IMR-90 (cell line): ENCODE results near the gene SPAG16. TPM values are rescaled to one million over a fixed set of nuclear protein-coding genes. Genes with fewer than 3 reads are reported as not detected.

Experiments used
- ATAC-seq: fragments of 200-7000 bp; cut with Tn5 transposase; 2 replicates; pipeline ENCODE4 v1.9.1; 2020; ENCODE audit warnings: low read depth, mild to moderate bottlenecking, moderate library complexity
- BruUV-seq: library from RNA; stranded (reverse); fragments of 400-500 nt; replicated peaks from 2 replicates; lab custom pipeline; 2021; lab: Mats Ljungman, UMichigan
- CTCF ChIA-PET: fragments of 300-600 bp; formaldehyde crosslinking; extraction: SDS; loops from one replicate; lab custom pipeline; 2021; ENCODE audit warnings: antibody characterized with exemption; lab: Yijun Ruan, JAX
- POLR2A ChIA-PET: fragments of 300-600 bp; sonication (Branson Sonifier 250); formaldehyde crosslinking; loops from one replicate; lab custom pipeline; 2022; ENCODE audit warnings: antibody characterized with exemption; ENCODE audit not compliant: unreplicated experiment; lab: Charles Lee
- DNase-seq: peaks from one replicate; pipeline ENCODE4 v3.0.0; 2013
- H2AFZ ChIP-seq: replicated peaks from 2 replicates; pipeline ENCODE3; 2013; ENCODE audit warnings: low read length, mild to moderate bottlenecking; ENCODE audit not compliant: poor library complexity
- H2AK5ac ChIP-seq: 2 replicates; pipeline ENCODE4 v1.6.1; 2013; ENCODE audit warnings: low read depth, low read length, inconsistent platforms
- H2AK9ac ChIP-seq: replicated peaks from 2 replicates; pipeline ENCODE3; 2013; ENCODE audit warnings: mild to moderate bottlenecking, low read depth, low read length, moderate library complexity; ENCODE audit not compliant: poor library complexity
- H2BK120ac ChIP-seq: 2 replicates; pipeline ENCODE4 v1.6.1; 2013; ENCODE audit warnings: low read depth, low read length, inconsistent platforms
- H2BK15ac ChIP-seq: 3 replicates; pipeline ENCODE4 v1.6.1; 2013; ENCODE audit warnings: low read depth, low read length, inconsistent platforms
- H2BK20ac ChIP-seq: 2 replicates; pipeline ENCODE4 v1.6.1; 2013; ENCODE audit warnings: low read depth, mild to moderate bottlenecking, inconsistent platforms, low read length, moderate library complexity
- H2BK5ac ChIP-seq: 2 replicates; pipeline ENCODE4 v1.6.1; 2013; ENCODE audit warnings: mild to moderate bottlenecking, low read depth, low read length, inconsistent platforms; ENCODE audit not compliant: poor library complexity, severe bottlenecking
- H3K14ac ChIP-seq: replicated peaks from 2 replicates; pipeline ENCODE4 v1.6.1; 2013; ENCODE audit warnings: low read depth, low read length, inconsistent platforms
- H3K18ac ChIP-seq: 2 replicates; pipeline ENCODE4 v1.6.1; 2013; ENCODE audit warnings: low read depth, low read length, control low read depth
- H3K23ac ChIP-seq: 2 replicates; pipeline ENCODE4 v1.6.1; 2013; ENCODE audit warnings: low read depth, low read length, inconsistent platforms
- H3K27ac ChIP-seq: 2 replicates; pipeline ENCODE4 v1.5.1; 2013; ENCODE audit warnings: mild to moderate bottlenecking, control low read depth, low read length; ENCODE audit not compliant: insufficient read depth
- H3K27me3 ChIP-seq: 2 replicates; pipeline ENCODE4 v1.6.1; 2013; ENCODE audit warnings: low read length; ENCODE audit not compliant: control insufficient read depth, insufficient read depth
- H3K36me3 ChIP-seq: 2 replicates; pipeline ENCODE4 v1.6.1; 2013; ENCODE audit warnings: low read length, mixed read lengths; ENCODE audit not compliant: control insufficient read depth, insufficient read depth
- H3K4ac ChIP-seq: 2 replicates; pipeline ENCODE4 v1.6.1; 2013; ENCODE audit warnings: low read depth, low read length, inconsistent platforms
- H3K4me1 ChIP-seq: 2 replicates; pipeline ENCODE4 v1.6.1; 2013; ENCODE audit warnings: low read length, mixed read lengths; ENCODE audit not compliant: control insufficient read depth, insufficient read depth
- H3K4me2 ChIP-seq: 2 replicates; pipeline ENCODE4 v1.6.1; 2013; ENCODE audit warnings: low read depth, mild to moderate bottlenecking, control low read depth, low read length, moderate library complexity
- H3K4me3 ChIP-seq: 2 replicates; pipeline ENCODE4 v1.5.1; 2013; ENCODE audit warnings: low read depth, mild to moderate bottlenecking, control low read depth, low read length, moderate library complexity; ENCODE audit not compliant: insufficient read depth
- H3K56ac ChIP-seq: 2 replicates; pipeline ENCODE4 v1.6.1; 2013; ENCODE audit warnings: low read length, inconsistent platforms; ENCODE audit not compliant: insufficient read depth; ENCODE audit errors: extremely low read depth
- H3K79me1 ChIP-seq, 2 experiments: 2 replicates each; pipeline ENCODE4 v1.6.1; 2013; ENCODE audit warnings: low read length in 2 of 2, inconsistent platforms in 1 of 2, low read depth in 1 of 2
- H3K9ac ChIP-seq: 2 replicates; pipeline ENCODE4 v1.6.1; 2013; ENCODE audit warnings: low read depth, low read length, control low read depth
- H3K9me1 ChIP-seq: 2 replicates; pipeline ENCODE4 v1.6.1; 2013; ENCODE audit warnings: low read length, inconsistent platforms; ENCODE audit not compliant: insufficient read depth
- H3K9me3 ChIP-seq: 2 replicates; pipeline ENCODE4 v1.6.1; 2013; ENCODE audit warnings: low read length; ENCODE audit not compliant: control insufficient read depth, insufficient read depth
- H4K20me1 ChIP-seq: 2 replicates; pipeline ENCODE4 v1.6.1; 2013; ENCODE audit warnings: low read length, inconsistent platforms; ENCODE audit not compliant: insufficient read depth
- H4K5ac ChIP-seq: 2 replicates; pipeline ENCODE4 v1.6.1; 2013; ENCODE audit warnings: mild to moderate bottlenecking, low read depth, low read length, control low read depth
- H4K8ac ChIP-seq, 2 experiments: 2 replicates each; pipeline ENCODE4 v1.6.1; 2013; ENCODE audit warnings: low read depth in 2 of 2, low read length in 2 of 2, control low read depth in 1 of 2, inconsistent platforms in 1 of 2
- H4K91ac ChIP-seq: 2 replicates; pipeline ENCODE4 v1.6.1; 2013; ENCODE audit warnings: low read depth, low read length, inconsistent platforms; ENCODE audit not compliant: insufficient read depth
- BHLHE40 ChIP-seq: fragments of 150-350 bp; IDR thresholded peaks from 2 replicates; pipeline ENCODE4 v1.6.1; 2016; ENCODE audit warnings: mild to moderate bottlenecking, low read depth, low read length
- CEBPB ChIP-seq: IDR thresholded peaks from 2 replicates; pipeline ENCODE4 v1.6.1; 2012; ENCODE audit warnings: low read depth, low read length, improper control_type of control experiment
- CHD1 ChIP-seq: IDR thresholded peaks from 2 replicates; pipeline ENCODE4 v1.6.1; 2012; ENCODE audit warnings: low read depth, low read length, improper control_type of control experiment
- CTCF ChIP-seq: conservative IDR thresholded peaks from 2 replicates; pipeline ENCODE4 v1.5.1; 2012; ENCODE audit warnings: mild to moderate bottlenecking, low read depth, low read length, improper control_type of control experiment
- ELK1 ChIP-seq: fragments of 150-350 bp; IDR thresholded peaks from 2 replicates; pipeline ENCODE4 v1.6.1; 2016; ENCODE audit warnings: low read depth, mild to moderate bottlenecking, low read length, moderate library complexity, borderline replicate concordance
- FOS ChIP-seq: fragments of 150-350 bp; IDR thresholded peaks from 2 replicates; pipeline ENCODE4 v1.6.1; 2016; ENCODE audit warnings: low read depth, low read length
- MAFK ChIP-seq: IDR thresholded peaks from 2 replicates; pipeline ENCODE4 v1.6.1; 2012; ENCODE audit warnings: low read depth, low read length, improper control_type of control experiment
- MAZ ChIP-seq: IDR thresholded peaks from 2 replicates; pipeline ENCODE4 v1.6.1; 2012; ENCODE audit warnings: low read depth, mild to moderate bottlenecking, low read length, improper control_type of control experiment, moderate library complexity, borderline replicate concordance
- MXI1 ChIP-seq: IDR thresholded peaks from 2 replicates; pipeline ENCODE4 v1.6.1; 2012; ENCODE audit warnings: low read depth, mild to moderate bottlenecking, low read length, moderate library complexity, borderline replicate concordance
- NFE2L2 ChIP-seq: fragments of 150-350 bp; IDR thresholded peaks from 2 replicates; pipeline ENCODE4 v1.6.1; 2016; ENCODE audit warnings: low read depth, mild to moderate bottlenecking, low read length
- POLR2A ChIP-seq: IDR thresholded peaks from 2 replicates; pipeline ENCODE4 v1.6.1; 2012; ENCODE audit warnings: mild to moderate bottlenecking, low read depth, low read length
- RAD21 ChIP-seq: IDR thresholded peaks from 2 replicates; pipeline ENCODE4 v1.6.1; 2012; ENCODE audit warnings: low read length, improper control_type of control experiment
- RCOR1 ChIP-seq: IDR thresholded peaks from 2 replicates; pipeline ENCODE4 v1.6.1; 2012; ENCODE audit warnings: mild to moderate bottlenecking, low read length, improper control_type of control experiment; ENCODE audit not compliant: insufficient replicate concordance
- RFX5 ChIP-seq: IDR thresholded peaks from 2 replicates; pipeline ENCODE4 v1.8.0; 2012; ENCODE audit warnings: low read depth, mild to moderate bottlenecking, low read length, moderate library complexity
- SMC3 ChIP-seq: fragments of 150-350 bp; IDR thresholded peaks from 2 replicates; pipeline ENCODE4 v1.6.1; 2016; ENCODE audit warnings: low read depth, mild to moderate bottlenecking, antibody characterized with exemption, low read length, moderate library complexity
- USF2 ChIP-seq: fragments of 150-350 bp; IDR thresholded peaks from 2 replicates; pipeline ENCODE4 v1.6.1; 2017; ENCODE audit warnings: mild to moderate bottlenecking, antibody characterized with exemption, low read length, low read depth
- dilution Hi-C: fragments of 300-500 bp; cut with HindIII; formaldehyde crosslinking; loops from one replicate; pipeline ENCODE4 v1.14.3; 2018; ENCODE audit warnings: low sequenced_read_pairs; ENCODE audit not compliant: unreplicated experiment
- in situ Hi-C: fragments of 300-500 bp; cut with MboI; formaldehyde crosslinking; loops from 3 replicates; pipeline ENCODE4 v1.14.3; 2019; ENCODE audit warnings: low sequenced_read_pairs, inconsistent platforms, mixed read lengths
- intact Hi-C: fragments of 100-400 bp; cut with micrococcal nuclease; formaldehyde crosslinking; loops from 2 replicates; pipeline ENCODE4 v1.10.0; 2022
- polyA plus RNA-seq, 3 experiments: library from polyadenylated mRNA; depleted of rRNA; stranded (reverse); fragments of >200 nt; gene quantifications; 2 replicates each; pipeline ENCODE4 v1.2.3, GENCODE V29; 2012; ENCODE audit warnings: low replicate concordance in 1 of 3
- total RNA-seq: library from RNA; depleted of rRNA; stranded (reverse); fragments of >200 nt; gene quantifications from 2 replicates; pipeline ENCODE4 v1.2.3, GENCODE V29; 2012

The SPAG16 gene
- total and polyA plus RNA-seq, 2 of the 4 experiments (the other 2 are of a cell fraction), result 7.3 to 13.5 TPM

GRCh38 chr2:213696442-213696841 lies 412.2 kb downstream of the SPAG16 start:
- Histone ChIP-seq H3K9me3 (peaks cover 2% of the 10 kb centered on the region), H2AK9ac (no peak overlapping the region), H3K27me3 (no peaks in the 10 kb centered on the region), H3K56ac (no peak overlapping the region), H2AK5ac (no peak overlapping the region), H2BK20ac (no peak overlapping the region), H3K4me1 (no peaks in the 10 kb centered on the region), H3K36me3 (no peaks in the 10 kb centered on the region), H3K14ac (no peak overlapping the region), H3K4ac (no peak overlapping the region), H3K9ac (no peak overlapping the region), H3K23ac (no peak overlapping the region), H3K4me2 (no peak overlapping the region), H2AFZ (no peak overlapping the region), H2BK15ac (no peak overlapping the region), H4K8ac (no peak overlapping the region), H3K27ac (no peak overlapping the region), H3K18ac (no peak overlapping the region), H3K79me1 (no peaks in the 10 kb centered on the region), H2BK120ac (no peak overlapping the region), H3K4me3 (no peak overlapping the region), H4K5ac (no peak overlapping the region), H3K9me1 (no peaks in the 10 kb centered on the region), H2BK5ac (no peak overlapping the region), H4K20me1 (no peaks in the 10 kb centered on the region), H4K91ac (no peak overlapping the region)
- TF ChIP-seq SMC3, result no peak
- no peak for TF ChIP-seq ELK1
- TF ChIP-seq RAD21, result no peak
- TF ChIP-seq RCOR1, result no peak
- no peak for TF ChIP-seq MAFK
- TF ChIP-seq MAZ, result no peak
- no peak for TF ChIP-seq FOS
- TF ChIP-seq BHLHE40, result no peak
- no peak for TF ChIP-seq CHD1
- no peak for TF ChIP-seq CTCF
- no peak for TF ChIP-seq POLR2A
- TF ChIP-seq USF2, result no peak
- no peak for TF ChIP-seq MXI1
- no peak for TF ChIP-seq NFE2L2
- no peak for TF ChIP-seq RFX5
- TF ChIP-seq CEBPB, result no peak
- CTCF ChIA-PET, result interaction anchor here (0.8 kb wide), 1 partner anchor 13 kb away, joined by 3 read pairs; no protein-coding TSS in a partner anchor
- POLR2A ChIA-PET, result no interaction called here
- in situ Hi-C loops (no loop called here), dilution Hi-C loops (no loop called here), intact Hi-C loops (no loop called here)
- no peak for ATAC-seq
- no TSS peak for BruUV-seq
- DNase-seq, result no peak
